GM23338 (cell line): ENCODE measurements around the gene GRIK5. TPM values are rescaled to one million over a fixed set of nuclear protein-coding genes. Genes with fewer than 3 reads are reported as not detected.

Experiments used
- ATAC-seq: fragments of 200-7000 bp; cut with Tn5 transposase; 3 replicates; pipeline ENCODE4 v1.9.1; 2020
- DNase-seq: peaks from one replicate; pipeline ENCODE4 v3.0.0-alpha.2; 2015; ENCODE audit warnings: low spot score
- H2AFZ ChIP-seq: fragments of 200-600 bp; sonication (generic); 2 replicates; pipeline ENCODE4 v1.8.0; 2016; ENCODE audit warnings: antibody characterized with exemption, mild to moderate bottlenecking, moderate library complexity
- H3F3A ChIP-seq: fragments of 200-600 bp; sonication (generic); replicated peaks from 2 replicates; pipeline ENCODE4 v1.8.0; 2017; ENCODE audit warnings: antibody characterized with exemption, mixed run types, low read depth
- H3K27ac ChIP-seq: fragments of 200-600 bp; sonication (generic); 2 replicates; pipeline ENCODE4 v1.6.1; 2016; ENCODE audit warnings: low read depth
- H3K27me3 ChIP-seq: fragments of 200-600 bp; sonication (generic); 2 replicates; pipeline ENCODE4 v1.8.0; 2016; ENCODE audit warnings: mild to moderate bottlenecking, mixed run types, moderate library complexity; ENCODE audit not compliant: insufficient read depth
- H3K36me3 ChIP-seq: fragments of 200-600 bp; sonication (generic); 2 replicates; pipeline ENCODE4 v1.8.0; 2016; ENCODE audit warnings: mild to moderate bottlenecking; ENCODE audit not compliant: insufficient read depth
- H3K4me1 ChIP-seq: fragments of 200-600 bp; sonication (generic); 2 replicates; pipeline ENCODE4 v1.8.0; 2016; ENCODE audit warnings: mild to moderate bottlenecking, moderate library complexity; ENCODE audit not compliant: insufficient read depth
- H3K4me2 ChIP-seq: fragments of 200-600 bp; sonication (generic); 2 replicates; pipeline ENCODE4 v1.7.1; 2017; ENCODE audit warnings: mixed run types
- H3K4me3 ChIP-seq: fragments of 200-600 bp; sonication (generic); 2 replicates; pipeline ENCODE4 v1.6.1; 2016; ENCODE audit warnings: mixed run types
- H3K79me2 ChIP-seq: fragments of 200-600 bp; sonication (generic); replicated peaks from 2 replicates; pipeline ENCODE4 v1.8.0; 2017; ENCODE audit warnings: mild to moderate bottlenecking; ENCODE audit not compliant: insufficient read depth
- H3K9me2 ChIP-seq: fragments of 200-600 bp; sonication (generic); 2 replicates; pipeline ENCODE4 v1.8.0; 2017; ENCODE audit not compliant: insufficient read depth
- H4K20me1 ChIP-seq: fragments of 200-600 bp; sonication (generic); replicated peaks from 2 replicates; pipeline ENCODE4 v1.8.0; 2017; ENCODE audit warnings: mild to moderate bottlenecking; ENCODE audit not compliant: insufficient read depth
- H3K27ac Mint-ChIP-seq: 2 replicates; pipeline ENCODE4 v1.8.0; 2020; ENCODE audit warnings: inconsistent platforms, mild to moderate bottlenecking, moderate library complexity, mixed read lengths
- H3K27me3 Mint-ChIP-seq: 3 replicates; pipeline ENCODE4 v1.8.0; 2022; ENCODE audit warnings: low read depth, mild to moderate bottlenecking, moderate library complexity, mixed read lengths, inconsistent platforms; ENCODE audit not compliant: insufficient read depth, poor library complexity
- H3K36me3 Mint-ChIP-seq: 3 replicates; pipeline ENCODE4 v1.8.0; 2021; ENCODE audit warnings: low read depth, mild to moderate bottlenecking, inconsistent platforms, moderate library complexity, mixed read lengths
- H3K4me1 Mint-ChIP-seq: 3 replicates; pipeline ENCODE4 v1.8.0; 2020; ENCODE audit warnings: mild to moderate bottlenecking, inconsistent platforms, mixed read lengths
- H3K4me3 Mint-ChIP-seq: 3 replicates; pipeline ENCODE4 v1.8.0; 2021; ENCODE audit warnings: moderate library complexity, mild to moderate bottlenecking, inconsistent platforms, mixed read lengths
- H3K9me3 Mint-ChIP-seq: 3 replicates; pipeline ENCODE4 v1.8.0; 2020; ENCODE audit warnings: moderate library complexity, mild to moderate bottlenecking, inconsistent platforms, mixed read lengths
- CREB1 ChIP-seq: fragments of 250-450 bp; sonication (Bioruptor Pico); IDR thresholded peaks from 2 replicates; pipeline ENCODE4 v1.5.0; 2020; ENCODE audit warnings: low read depth, mild to moderate bottlenecking, moderate library complexity
- EZH2 ChIP-seq: fragments of 200-600 bp; sonication (generic); IDR thresholded peaks from one replicate; pipeline ENCODE4 v1.8.0; 2017; ENCODE audit warnings: antibody characterized with exemption, mild to moderate bottlenecking, low read depth; ENCODE audit not compliant: unreplicated experiment
- STAT1 ChIP-seq: IDR thresholded peaks from one replicate; pipeline ENCODE4 v1.6.1; 2016; ENCODE audit warnings: antibody characterized with exemption; ENCODE audit not compliant: unreplicated experiment
- ZNF114 ChIP-seq: fragments of 250-450 bp; sonication (Bioruptor Pico); IDR thresholded peaks from 2 replicates; pipeline ENCODE4 v1.5.0; 2020; ENCODE audit warnings: mild to moderate bottlenecking, moderate library complexity
- ZNF331 ChIP-seq: fragments of 250-450 bp; sonication (Bioruptor Pico); IDR thresholded peaks from 2 replicates; pipeline ENCODE4 v1.5.0; 2020; ENCODE audit warnings: low read depth, mild to moderate bottlenecking, moderate library complexity
- polyA plus RNA-seq: library from polyadenylated mRNA; unstranded; fragments of >200 nt; fragmentation: Nextera tagmentation; extraction: Ambion mirVana; gene quantifications from 2 replicates; pipeline ENCODE4 v1.2.1, GENCODE V29; 2016
- total RNA-seq: library from RNA; depleted of rRNA; stranded (reverse); fragments of >200 nt; shearing (Covaris generic); gene quantifications from 2 replicates; pipeline ENCODE4 v1.2.3, GENCODE V29; 2014
- TF ChIP-seq, protein P1 (sequence below), 2 experiments: fragments of 200-600 bp in 1 of 2; sonication (generic) in 1 of 2; conservative IDR thresholded peaks; 2 replicates each; pipeline versions ENCODE4 v1.5.1 to v1.6.1; 2016 to 2017; ENCODE audit warnings: antibody characterized with exemption in 2 of 2, low read depth in 2 of 2, mild to moderate bottlenecking in 2 of 2, moderate library complexity in 1 of 2
- TF ChIP-seq, protein P2 (sequence below): IDR thresholded peaks from 2 replicates; pipeline ENCODE4 v1.6.1; 2016; ENCODE audit warnings: antibody characterized with exemption
- TF ChIP-seq, protein P3 (sequence below): IDR thresholded peaks from one replicate; pipeline ENCODE4 v1.6.1; 2018; ENCODE audit warnings: antibody characterized with exemption; ENCODE audit not compliant: unreplicated experiment

Gene GRIK5
- total and polyA plus RNA-seq, 2 experiments from 2014 or later: 5.1 to 42.5 TPM

DNA sequence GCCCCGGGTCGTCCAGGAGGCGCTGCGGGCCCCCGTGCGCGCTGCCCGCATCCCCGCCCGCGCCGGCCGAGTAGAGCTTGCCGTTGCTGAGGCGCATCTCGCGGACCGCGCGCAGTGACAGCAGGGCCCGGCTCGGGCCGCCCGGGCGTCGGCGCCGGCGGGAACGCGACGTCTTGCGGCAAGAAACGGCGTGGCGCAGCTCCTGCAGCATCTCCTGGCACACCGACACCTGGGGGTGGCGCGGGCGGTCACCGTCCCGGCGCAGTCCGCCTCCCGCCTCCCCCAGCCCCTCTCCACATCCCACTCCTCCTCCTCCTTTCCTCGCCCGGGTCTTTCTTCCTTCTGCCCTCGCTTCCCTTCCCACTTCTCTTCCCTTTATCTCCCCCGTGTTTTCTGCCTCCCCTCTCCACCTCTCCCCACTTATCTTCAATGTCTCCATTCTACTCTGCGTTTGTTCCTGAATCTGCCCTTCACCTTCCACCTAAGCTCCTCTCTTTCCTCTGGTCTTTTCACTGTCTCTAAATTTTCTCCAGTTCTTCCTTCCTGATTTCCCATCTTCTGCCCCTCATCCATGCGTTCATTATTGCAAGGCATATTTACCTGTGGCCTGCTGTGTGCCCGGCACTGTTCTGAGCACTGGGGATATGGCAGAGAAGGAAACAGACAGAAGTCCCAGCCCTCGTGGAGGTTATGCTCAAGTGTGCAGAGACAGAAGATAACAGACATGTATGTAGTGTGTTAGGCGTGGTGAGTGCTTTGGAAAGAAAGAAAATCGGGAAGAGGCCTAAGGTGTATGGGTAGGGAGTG lies 70.7 kb downstream of the GRIK5 start:
- Histone ChIP-seq H3K9me2 (no peaks in the 10 kb centered on the region), H3K27me3 (peaks cover 66% of the 10 kb centered on the region), H2AFZ (no peak overlapping the region), H3K79me2 (no peaks in the 10 kb centered on the region), H3K4me2 (peak overlapping the region; percentile 77), H3F3A (peaks cover 23% of the 10 kb centered on the region; the same call in 1 of the 2 replicates), H3K4me1 (peaks cover 13% of the 10 kb centered on the region), H3K36me3 (no peaks in the 10 kb centered on the region; the same call in 1 of the 2 replicates), H3K27ac (no peak overlapping the region), H3K4me3 (peak overlapping the region; percentile 48), H4K20me1 (peaks cover 10% of the 10 kb centered on the region; the same call in 1 of the 2 replicates)
- Mint-ChIP-seq H3K4me1 (peaks cover 38% of the 10 kb centered on the region), H3K9me3 (no peaks in the 10 kb centered on the region), H3K36me3 (peaks cover 18% of the 10 kb centered on the region; the same call in 2 of the 3 replicates), H3K4me3 (peak overlapping the region; percentile 63), H3K27ac (no peak overlapping the region), H3K27me3 (peaks cover 70% of the 10 kb centered on the region)
- peak; percentile 15 for ATAC-seq
- no peak for TF ChIP-seq ZNF331 (CRISPR knock-in tag)
- peak; percentile 62 for TF ChIP-seq EZH2
- TF ChIP-seq, protein P1, sequence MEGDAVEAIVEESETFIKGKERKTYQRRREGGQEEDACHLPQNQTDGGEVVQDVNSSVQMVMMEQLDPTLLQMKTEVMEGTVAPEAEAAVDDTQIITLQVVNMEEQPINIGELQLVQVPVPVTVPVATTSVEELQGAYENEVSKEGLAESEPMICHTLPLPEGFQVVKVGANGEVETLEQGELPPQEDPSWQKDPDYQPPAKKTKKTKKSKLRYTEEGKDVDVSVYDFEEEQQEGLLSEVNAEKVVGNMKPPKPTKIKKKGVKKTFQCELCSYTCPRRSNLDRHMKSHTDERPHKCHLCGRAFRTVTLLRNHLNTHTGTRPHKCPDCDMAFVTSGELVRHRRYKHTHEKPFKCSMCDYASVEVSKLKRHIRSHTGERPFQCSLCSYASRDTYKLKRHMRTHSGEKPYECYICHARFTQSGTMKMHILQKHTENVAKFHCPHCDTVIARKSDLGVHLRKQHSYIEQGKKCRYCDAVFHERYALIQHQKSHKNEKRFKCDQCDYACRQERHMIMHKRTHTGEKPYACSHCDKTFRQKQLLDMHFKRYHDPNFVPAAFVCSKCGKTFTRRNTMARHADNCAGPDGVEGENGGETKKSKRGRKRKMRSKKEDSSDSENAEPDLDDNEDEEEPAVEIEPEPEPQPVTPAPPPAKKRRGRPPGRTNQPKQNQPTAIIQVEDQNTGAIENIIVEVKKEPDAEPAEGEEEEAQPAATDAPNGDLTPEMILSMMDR (conservative IDR thresholded peaks at IDR 0.05; ENCODE audit: low read depth in 2 of 2): peak in 1 of 2 experiments; percentile 31; a peak in 2 of 4 replicates
- TF ChIP-seq ZNF114 (CRISPR knock-in tag): no peak
- TF ChIP-seq, protein P2, sequence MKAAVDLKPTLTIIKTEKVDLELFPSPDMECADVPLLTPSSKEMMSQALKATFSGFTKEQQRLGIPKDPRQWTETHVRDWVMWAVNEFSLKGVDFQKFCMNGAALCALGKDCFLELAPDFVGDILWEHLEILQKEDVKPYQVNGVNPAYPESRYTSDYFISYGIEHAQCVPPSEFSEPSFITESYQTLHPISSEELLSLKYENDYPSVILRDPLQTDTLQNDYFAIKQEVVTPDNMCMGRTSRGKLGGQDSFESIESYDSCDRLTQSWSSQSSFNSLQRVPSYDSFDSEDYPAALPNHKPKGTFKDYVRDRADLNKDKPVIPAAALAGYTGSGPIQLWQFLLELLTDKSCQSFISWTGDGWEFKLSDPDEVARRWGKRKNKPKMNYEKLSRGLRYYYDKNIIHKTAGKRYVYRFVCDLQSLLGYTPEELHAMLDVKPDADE: no peak
- TF ChIP-seq STAT1: no peak
- DNase-seq: peak; percentile 80

DNA sequence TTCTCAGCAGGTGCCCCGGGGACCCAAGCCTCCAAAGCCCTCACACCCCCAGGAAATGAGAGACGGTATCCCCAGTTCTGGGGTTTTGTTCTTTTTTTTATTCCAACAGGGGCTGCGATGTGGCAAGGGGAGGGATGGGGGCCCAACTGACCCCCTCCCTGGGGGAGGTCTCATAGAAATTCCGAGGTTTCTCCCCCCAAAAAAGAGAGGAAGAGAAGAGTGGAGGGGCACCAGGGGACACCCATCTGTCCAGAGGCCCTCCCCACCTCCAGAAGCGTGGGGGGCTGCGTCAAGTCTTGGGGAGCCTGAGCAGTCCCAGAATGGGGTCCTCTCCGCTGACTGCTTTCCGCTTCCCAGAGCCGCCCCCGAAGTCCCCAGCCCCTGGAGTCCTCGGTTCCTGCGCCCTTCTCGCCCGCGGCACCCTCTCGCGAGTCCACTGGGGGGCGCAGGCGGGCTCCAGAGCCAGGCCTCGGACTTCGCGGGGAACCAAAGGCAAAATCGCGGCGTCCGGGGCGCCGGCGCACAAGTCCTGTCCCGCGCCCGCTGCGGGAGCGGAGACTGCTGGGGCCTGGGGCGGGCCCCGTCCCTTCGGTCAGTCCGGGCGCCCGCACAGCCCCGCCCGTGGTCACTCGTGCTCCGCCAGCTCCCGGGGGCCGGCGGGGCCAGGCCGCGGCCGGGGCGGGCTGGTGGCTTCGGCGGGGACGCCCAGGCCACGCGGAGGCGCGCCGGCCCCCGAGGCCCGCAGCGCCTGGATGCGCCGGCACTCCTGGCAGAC lies 71.6 kb downstream of the GRIK5 start:
- Histone ChIP-seq H2AFZ (no peak overlapping the region; the same call in 1 of the 2 replicates), H4K20me1 (peaks cover 10% of the 10 kb centered on the region; the same call in 1 of the 2 replicates), H3K4me3 (peak overlapping the region; percentile 58), H3F3A (peaks cover 23% of the 10 kb centered on the region; the same call in 1 of the 2 replicates), H3K4me1 (peaks cover 14% of the 10 kb centered on the region), H3K36me3 (no peaks in the 10 kb centered on the region; the same call in 1 of the 2 replicates), H3K79me2 (no peaks in the 10 kb centered on the region), H3K9me2 (no peaks in the 10 kb centered on the region), H3K27me3 (peaks cover 70% of the 10 kb centered on the region), H3K27ac (no peak overlapping the region), H3K4me2 (peak overlapping the region; percentile 89)
- no peak for TF ChIP-seq CREB1
- TF ChIP-seq, protein P3, sequence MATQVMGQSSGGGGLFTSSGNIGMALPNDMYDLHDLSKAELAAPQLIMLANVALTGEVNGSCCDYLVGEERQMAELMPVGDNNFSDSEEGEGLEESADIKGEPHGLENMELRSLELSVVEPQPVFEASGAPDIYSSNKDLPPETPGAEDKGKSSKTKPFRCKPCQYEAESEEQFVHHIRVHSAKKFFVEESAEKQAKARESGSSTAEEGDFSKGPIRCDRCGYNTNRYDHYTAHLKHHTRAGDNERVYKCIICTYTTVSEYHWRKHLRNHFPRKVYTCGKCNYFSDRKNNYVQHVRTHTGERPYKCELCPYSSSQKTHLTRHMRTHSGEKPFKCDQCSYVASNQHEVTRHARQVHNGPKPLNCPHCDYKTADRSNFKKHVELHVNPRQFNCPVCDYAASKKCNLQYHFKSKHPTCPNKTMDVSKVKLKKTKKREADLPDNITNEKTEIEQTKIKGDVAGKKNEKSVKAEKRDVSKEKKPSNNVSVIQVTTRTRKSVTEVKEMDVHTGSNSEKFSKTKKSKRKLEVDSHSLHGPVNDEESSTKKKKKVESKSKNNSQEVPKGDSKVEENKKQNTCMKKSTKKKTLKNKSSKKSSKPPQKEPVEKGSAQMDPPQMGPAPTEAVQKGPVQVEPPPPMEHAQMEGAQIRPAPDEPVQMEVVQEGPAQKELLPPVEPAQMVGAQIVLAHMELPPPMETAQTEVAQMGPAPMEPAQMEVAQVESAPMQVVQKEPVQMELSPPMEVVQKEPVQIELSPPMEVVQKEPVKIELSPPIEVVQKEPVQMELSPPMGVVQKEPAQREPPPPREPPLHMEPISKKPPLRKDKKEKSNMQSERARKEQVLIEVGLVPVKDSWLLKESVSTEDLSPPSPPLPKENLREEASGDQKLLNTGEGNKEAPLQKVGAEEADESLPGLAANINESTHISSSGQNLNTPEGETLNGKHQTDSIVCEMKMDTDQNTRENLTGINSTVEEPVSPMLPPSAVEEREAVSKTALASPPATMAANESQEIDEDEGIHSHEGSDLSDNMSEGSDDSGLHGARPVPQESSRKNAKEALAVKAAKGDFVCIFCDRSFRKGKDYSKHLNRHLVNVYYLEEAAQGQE: peak; percentile 40
- TF ChIP-seq, protein P1 (conservative IDR thresholded peaks at IDR 0.05; ENCODE audit: low read depth in 2 of 2): peak; percentile 64 to 82
- no peaks in the 10 kb centered on the region for H3K9me3 Mint-ChIP-seq
- peaks cover 11% of the 10 kb centered on the region; the same call in 2 of the 3 replicates for H3K36me3 Mint-ChIP-seq
- H3K4me1 Mint-ChIP-seq: peaks cover 32% of the 10 kb centered on the region
- DNase-seq (peak; percentile 94), ATAC-seq (peak; percentile 34)
- H3K4me3 Mint-ChIP-seq: peak overlapping the region; percentile 70
- H3K27ac Mint-ChIP-seq: no peak overlapping the region
- peaks cover 68% of the 10 kb centered on the region for H3K27me3 Mint-ChIP-seq
